ENCODE results near the gene TOR1A.

Gene TOR1A

GRCh38 chr9:129823935-129824601 lies at the start of gene TOR1A:
TSS of gene TOR1A (minus strand) at chr9:129824136. CDS start at chr9:129824085, 51 bp downstream.
- DNase-seq = peak; percentile 92

GRCh38 chr9:129871046-129871445 lies 47.1 kb upstream of the TOR1A start:
- DNase-seq = no peak

GRCh38 chr9:129869585-129870501 lies 45.9 kb upstream of the TOR1A start:
- DNase-seq = no peak

- DNase-seq = peak; percentile 83
Observed at GRCh38 chr9:129868872-129869486, 45.0 kb upstream of the TOR1A start.

- DNase-seq = no peak
Observed at GRCh38 chr9:129868023-129868871, 44.3 kb upstream of the TOR1A start.

- DNase-seq = no peak
Observed at GRCh38 chr9:129867136-129868022, 43.4 kb upstream of the TOR1A start.

- peak; percentile 56 for DNase-seq
Observed at GRCh38 chr9:129866394-129867135, 42.6 kb upstream of the TOR1A start.

- no peak for DNase-seq
Observed at GRCh38 chr9:129865668-129866320, 41.9 kb upstream of the TOR1A start.

GRCh38 chr9:129864991-129865647 lies 41.2 kb upstream of the TOR1A start:
- no peak for DNase-seq

GRCh38 chr9:129863059-129863690 lies 39.2 kb upstream of the TOR1A start:
- DNase-seq = peak; percentile 43

GRCh38 chr9:129861447-129861827 lies 37.5 kb upstream of the TOR1A start:
- no peak for DNase-seq

GRCh38 chr9:129860653-129861446 lies 36.9 kb upstream of the TOR1A start:
- peak; percentile 41 for DNase-seq

GRCh38 chr9:129858167-129858962 lies 34.4 kb upstream of the TOR1A start:
- DNase-seq = no peak

GRCh38 chr9:129857207-129857606 lies 33.3 kb upstream of the TOR1A start:
- DNase-seq = no peak

GRCh38 chr9:129854588-129855110 lies 30.7 kb upstream of the TOR1A start:
- no peak for DNase-seq

GRCh38 chr9:129853614-129854013 lies 29.7 kb upstream of the TOR1A start:
- DNase-seq = no peak

GRCh38 chr9:129852579-129852978 lies 28.6 kb upstream of the TOR1A start:
- DNase-seq = no peak
